Mucosa of descending colon (tissue), 3 donors: ENCODE measurements around the gene SLFN12L. TPM values are rescaled to one million over a fixed set of nuclear protein-coding genes. Genes with fewer than 3 reads are reported as not detected.

Experiments
- ATAC-seq: fragments of 200-7000 bp; cut with Tn5 transposase; one replicate; pipeline ENCODE4 v1.9.1; 2020; ENCODE audit warnings: mild to moderate bottlenecking, moderate library complexity
- DNase-seq, 3 donors: peaks; one replicate each; pipeline ENCODE4 v3.0.0-alpha.2; 2020
- H3K36me3 ChIP-seq: fragments of 200-600 bp; one replicate; pipeline ENCODE4 v1.8.0; 2021; ENCODE audit warnings: low read depth, mild to moderate bottlenecking
- H3K4me1 ChIP-seq: fragments of 200-600 bp; one replicate; pipeline ENCODE4 v1.8.0; 2021; ENCODE audit warnings: low read depth, mild to moderate bottlenecking
- H3K4me3 ChIP-seq: fragments of 200-600 bp; one replicate; pipeline ENCODE4 v1.8.0; 2021; ENCODE audit warnings: mild to moderate bottlenecking
- H3K9me3 ChIP-seq: fragments of 200-600 bp; one replicate; pipeline ENCODE4 v1.8.0; 2021; ENCODE audit warnings: mild to moderate bottlenecking
- intact Hi-C, 2 donors: fragments of 100-400 bp; cut with DNase I in 1 of 2; cut with micrococcal nuclease in 1 of 2; formaldehyde crosslinking; loops; one replicate each; pipeline versions ENCODE4 v1.11.0 to v1.11.1; 2022; cut with DNase I, micrococcal nuclease
- total RNA-seq, 3 donors: library from RNA; stranded (reverse); fragmentation: NEBNext Ultra II Directional in 2 of 3; extraction: Animal tissue kit (Norgen Biotek cat#: 25700) in 2 of 3; gene quantifications; one replicate each; pipeline versions ENCODE4 v1.2.1 to v1.2.4, GENCODE V29; 2021 to 2023
- TF ChIP-seq, protein P1 (sequence below): fragments of 200-600 bp; IDR thresholded peaks from one replicate; pipeline ENCODE4 v1.8.0; 2022; ENCODE audit warnings: antibody characterized with exemption, mild to moderate bottlenecking
- donor health status: DM: no; HTN: no; CAD: no; lungs with moderate emphysema.
- donor health status: DM: no; HTN: no; CAD: no.
- donor health status: DM: no; HTN: yes; CAD: no.

SLFN12L gene
- total RNA-seq, 3 donors from 2014 or later = 1.5 to 2.9 (median 2.9) TPM

DNA sequence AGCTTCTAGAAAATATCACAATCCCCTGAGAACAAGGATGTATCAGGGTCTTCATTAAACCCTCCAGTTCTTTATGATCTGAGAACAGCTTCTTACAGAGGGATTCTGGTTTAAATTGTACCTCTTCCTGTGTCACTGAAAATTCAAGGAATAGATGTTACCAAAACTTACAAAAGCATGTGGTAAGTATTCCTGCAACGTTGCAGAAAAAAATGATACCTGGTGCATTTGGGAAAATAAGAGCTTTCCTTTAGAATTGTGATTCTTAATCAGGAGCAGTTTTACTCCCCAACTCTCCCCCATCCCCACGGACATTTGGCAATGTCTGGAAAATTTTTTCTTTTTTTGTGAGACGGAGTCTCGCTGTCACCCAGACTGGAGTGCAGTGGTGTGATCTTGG is 15.8 kb upstream of the SLFN12L start:
- Histone ChIP-seq H3K9me3 (no peaks in the 10 kb centered on the region), H3K4me3 (no peak overlapping the region), H3K36me3 (no peaks in the 10 kb centered on the region), H3K4me1 (no peaks in the 10 kb centered on the region)
- intact Hi-C loops = no loop called here
- DNase-seq = no peak
- TF ChIP-seq, protein P1, sequence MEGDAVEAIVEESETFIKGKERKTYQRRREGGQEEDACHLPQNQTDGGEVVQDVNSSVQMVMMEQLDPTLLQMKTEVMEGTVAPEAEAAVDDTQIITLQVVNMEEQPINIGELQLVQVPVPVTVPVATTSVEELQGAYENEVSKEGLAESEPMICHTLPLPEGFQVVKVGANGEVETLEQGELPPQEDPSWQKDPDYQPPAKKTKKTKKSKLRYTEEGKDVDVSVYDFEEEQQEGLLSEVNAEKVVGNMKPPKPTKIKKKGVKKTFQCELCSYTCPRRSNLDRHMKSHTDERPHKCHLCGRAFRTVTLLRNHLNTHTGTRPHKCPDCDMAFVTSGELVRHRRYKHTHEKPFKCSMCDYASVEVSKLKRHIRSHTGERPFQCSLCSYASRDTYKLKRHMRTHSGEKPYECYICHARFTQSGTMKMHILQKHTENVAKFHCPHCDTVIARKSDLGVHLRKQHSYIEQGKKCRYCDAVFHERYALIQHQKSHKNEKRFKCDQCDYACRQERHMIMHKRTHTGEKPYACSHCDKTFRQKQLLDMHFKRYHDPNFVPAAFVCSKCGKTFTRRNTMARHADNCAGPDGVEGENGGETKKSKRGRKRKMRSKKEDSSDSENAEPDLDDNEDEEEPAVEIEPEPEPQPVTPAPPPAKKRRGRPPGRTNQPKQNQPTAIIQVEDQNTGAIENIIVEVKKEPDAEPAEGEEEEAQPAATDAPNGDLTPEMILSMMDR = no peak
- ATAC-seq = no peak

DNA sequence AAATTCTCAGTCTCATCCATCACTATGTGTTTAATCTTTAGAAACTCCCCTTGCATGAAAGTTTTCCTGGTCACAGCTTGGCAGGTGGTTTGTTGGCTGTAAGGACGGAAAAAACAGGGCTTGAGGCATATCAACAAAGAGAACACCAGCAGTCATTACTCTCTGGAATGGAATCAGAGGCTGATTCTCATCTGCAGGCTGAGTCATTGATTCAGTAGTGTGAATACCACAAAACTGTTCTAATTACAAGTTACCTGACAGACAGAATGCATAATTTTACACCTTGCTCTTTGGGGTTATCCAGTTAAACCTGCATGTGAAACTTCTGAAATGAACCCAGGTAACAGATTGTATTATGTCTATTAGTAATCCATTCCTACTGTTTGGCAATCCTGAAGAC is 11.5 kb upstream of the SLFN12L start:
- no peaks in the 10 kb centered on the region for H3K36me3 ChIP-seq
- TF ChIP-seq, protein P1 = no peak
- H3K4me1 ChIP-seq = no peaks in the 10 kb centered on the region
- H3K9me3 ChIP-seq = no peaks in the 10 kb centered on the region
- ATAC-seq = no peak
- DNase-seq = no peak
- no peak overlapping the region for H3K4me3 ChIP-seq
- intact Hi-C loops = no loop called here

DNA sequence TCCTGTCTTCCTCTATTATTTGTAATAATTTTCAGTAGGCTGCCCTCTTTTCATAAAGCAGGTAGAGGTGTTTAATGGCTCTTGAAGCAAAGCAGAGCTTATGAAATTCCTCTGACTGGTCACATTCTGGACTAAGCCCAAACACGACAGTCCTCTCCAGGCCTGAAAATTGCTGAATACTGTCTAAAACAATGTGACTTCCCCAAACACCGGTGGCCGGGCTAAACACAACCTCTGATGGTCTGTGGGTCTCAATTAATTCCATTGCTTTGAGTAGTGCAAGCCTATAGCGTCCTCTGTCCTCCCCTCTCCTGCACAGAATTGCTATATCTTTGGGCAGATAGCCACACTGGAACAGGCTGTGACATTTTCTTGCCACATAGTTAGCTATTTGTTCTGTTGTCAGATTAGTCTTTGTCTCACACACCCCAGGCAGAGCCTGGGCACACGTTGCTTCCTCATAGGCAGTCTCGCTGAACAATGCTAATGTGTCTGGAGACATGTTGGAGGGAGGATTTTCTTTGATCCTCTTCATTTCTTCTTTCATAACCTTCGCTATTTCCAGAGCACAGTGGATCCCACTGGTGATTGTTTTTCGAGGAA is 10.8 kb upstream of the SLFN12L start:
- H3K4me1 ChIP-seq = no peaks in the 10 kb centered on the region
- H3K36me3 ChIP-seq = no peaks in the 10 kb centered on the region
- no peaks in the 10 kb centered on the region for H3K9me3 ChIP-seq
- intact Hi-C loops = no loop called here
- ATAC-seq = no peak
- no peak for DNase-seq
- H3K4me3 ChIP-seq = no peak overlapping the region
- TF ChIP-seq, protein P1 = no peak

DNA sequence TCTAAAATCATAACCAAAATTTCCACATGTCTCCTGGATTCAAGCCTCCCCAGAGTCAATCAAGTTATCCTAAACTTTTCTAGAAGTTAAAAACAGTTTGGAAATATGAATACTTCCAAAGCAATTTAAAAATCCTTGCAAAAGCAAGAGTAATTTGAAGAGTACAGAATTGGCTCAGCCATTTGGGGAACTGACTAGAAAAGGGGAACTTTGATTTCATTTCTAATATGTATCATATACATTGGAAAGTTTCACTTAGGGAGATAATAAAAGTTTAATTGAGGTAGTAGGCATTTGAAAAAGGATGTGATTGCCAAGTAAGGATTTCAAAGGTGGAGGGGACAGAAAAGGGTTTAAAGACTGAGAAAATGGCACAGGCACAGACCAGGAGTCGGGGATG is 9.0 kb upstream of the SLFN12L start:
- TF ChIP-seq, protein P1 = no peak
- Histone ChIP-seq H3K4me3 (no peak overlapping the region), H3K9me3 (no peaks in the 10 kb centered on the region), H3K4me1 (no peaks in the 10 kb centered on the region), H3K36me3 (no peaks in the 10 kb centered on the region)
- ATAC-seq (no peak), DNase-seq (no peak)
- intact Hi-C loops = no loop called here

DNA sequence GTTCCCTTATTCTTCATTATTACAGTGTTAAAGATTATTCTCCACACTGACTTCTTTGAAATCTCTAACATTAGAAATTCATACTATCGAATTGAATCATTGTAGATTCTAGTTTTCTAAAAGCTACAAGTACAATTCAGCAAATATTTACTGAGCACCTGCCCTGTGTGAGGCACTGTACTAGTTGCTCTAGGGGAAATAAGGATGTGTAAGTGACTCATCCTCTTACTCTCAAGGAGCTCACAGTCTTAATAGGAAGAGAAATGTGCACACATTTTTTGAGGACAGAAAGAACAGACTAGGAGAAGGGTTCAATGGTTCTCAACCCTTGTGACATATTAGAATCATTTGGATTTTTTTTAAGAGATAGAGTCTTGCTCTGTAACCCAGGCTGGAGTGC is 7.7 kb upstream of the SLFN12L start:
- H3K36me3 ChIP-seq = no peaks in the 10 kb centered on the region
- TF ChIP-seq, protein P1 = no peak
- H3K4me1 ChIP-seq = no peaks in the 10 kb centered on the region
- ATAC-seq = no peak
- no peaks in the 10 kb centered on the region for H3K9me3 ChIP-seq
- intact Hi-C loops = no loop called here
- no peak for DNase-seq
- no peak overlapping the region for H3K4me3 ChIP-seq

DNA sequence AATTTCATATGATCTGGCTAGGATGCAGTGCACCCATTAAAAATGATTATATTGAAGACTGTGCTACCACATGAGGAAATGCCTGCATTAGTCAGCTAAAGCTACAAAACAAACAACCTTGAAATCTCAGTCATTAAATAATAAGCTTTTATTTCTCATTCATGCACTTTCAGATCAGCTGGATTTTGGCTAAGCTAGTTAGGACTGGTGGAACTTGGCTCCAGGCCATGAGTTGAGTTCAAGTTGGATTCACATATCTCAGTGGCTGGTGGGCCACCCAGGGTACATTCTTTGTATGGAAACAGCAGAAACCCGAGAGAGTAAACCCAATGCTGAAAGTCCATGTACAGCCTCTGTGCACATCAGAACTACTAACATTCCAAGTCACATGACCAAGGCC is 6.4 kb upstream of the SLFN12L start:
- TF ChIP-seq, protein P1 = no peak
- intact Hi-C loops = no loop called here

More for the DNA sequence above, 6.4 kb upstream of the SLFN12L start:
- no peak for DNase-seq
- ATAC-seq = no peak
- Histone ChIP-seq H3K4me1 (no peaks in the 10 kb centered on the region), H3K36me3 (no peaks in the 10 kb centered on the region), H3K9me3 (no peaks in the 10 kb centered on the region), H3K4me3 (no peak overlapping the region)
